OCI-LY3 (cell line): ENCODE measurements around the gene GHR.
A peak's percentile ranks its signal among the peaks of the same experiment; 100 is the strongest.

Experiments used
- H2AFZ ChIP-seq: fragments of 200-600, 300-600 bp; shearing (Covaris generic); 2 replicates; pipeline ENCODE4 v1.6.0; 2014; ENCODE audit warnings: antibody characterized with exemption, low read depth, low read length
- H3K27ac ChIP-seq: fragments of 200-600, 300-600 bp; sonication (generic); 2 replicates; pipeline ENCODE4 v1.5.1; 2014; ENCODE audit warnings: mild to moderate bottlenecking, low read length, moderate library complexity, mixed read lengths
- H3K27me3 ChIP-seq: fragments of 200-600, 300-600 bp; sonication (generic); 2 replicates; pipeline ENCODE4 v1.6.1; 2014; ENCODE audit warnings: low read depth, low read length, mixed read lengths
- H3K36me3 ChIP-seq: fragments of 200-600, 300-600 bp; sonication (generic); replicated peaks from 2 replicates; pipeline ENCODE3; 2014; ENCODE audit warnings: low read depth, low read length, mixed read lengths
- H3K4me1 ChIP-seq: fragments of 300-600, 200-600 bp; sonication (generic); 2 replicates; pipeline ENCODE4 v1.6.1; 2014; ENCODE audit warnings: low read length, mixed read lengths
- H3K4me2 ChIP-seq: fragments of 200-600, 300-600 bp; sonication (generic); 2 replicates; pipeline ENCODE4 v1.6.1; 2014; ENCODE audit warnings: low read length, mixed read lengths
- H3K4me3 ChIP-seq: fragments of 300-600, 200-600 bp; sonication (generic); 2 replicates; pipeline ENCODE4 v1.5.1; 2014; ENCODE audit warnings: antibody characterized with exemption, mild to moderate bottlenecking, low read length, moderate library complexity
- H3K79me2 ChIP-seq: fragments of 300-600, 200-600 bp; shearing (Covaris generic); 2 replicates; pipeline ENCODE4 v1.6.1; 2014; ENCODE audit warnings: mild to moderate bottlenecking, low read length, mixed read lengths
- H3K9ac ChIP-seq: fragments of 300-600, 200-600 bp; shearing (Covaris generic); 2 replicates; pipeline ENCODE4 v1.6.0; 2014; ENCODE audit warnings: mild to moderate bottlenecking, low read length, moderate library complexity
- H3K9me3 ChIP-seq: fragments of 200-600, 300-600 bp; shearing (Covaris generic); 2 replicates; pipeline ENCODE4 v1.6.1; 2014; ENCODE audit warnings: low read length, mixed read lengths; ENCODE audit not compliant: insufficient read depth
- H4K20me1 ChIP-seq: fragments of 200-600, 300-600 bp; sonication (generic); 2 replicates; pipeline ENCODE4 v1.6.1; 2016; ENCODE audit warnings: low read length, mixed read lengths; ENCODE audit not compliant: insufficient read depth
- EZH2phosphoT487 ChIP-seq: fragments of 200-600 bp; shearing (Covaris generic); IDR thresholded peaks from 2 replicates; pipeline ENCODE4 v1.6.1; 2018; ENCODE audit warnings: antibody characterized with exemption, mixed run types, low read depth
- TF ChIP-seq, protein P1 (sequence below): fragments of 200-600, 300-600 bp; sonication (generic); IDR thresholded peaks from 2 replicates; pipeline ENCODE4 v1.5.1; 2014; ENCODE audit warnings: antibody characterized with exemption, low read length, low read depth

GHR gene

DNA sequence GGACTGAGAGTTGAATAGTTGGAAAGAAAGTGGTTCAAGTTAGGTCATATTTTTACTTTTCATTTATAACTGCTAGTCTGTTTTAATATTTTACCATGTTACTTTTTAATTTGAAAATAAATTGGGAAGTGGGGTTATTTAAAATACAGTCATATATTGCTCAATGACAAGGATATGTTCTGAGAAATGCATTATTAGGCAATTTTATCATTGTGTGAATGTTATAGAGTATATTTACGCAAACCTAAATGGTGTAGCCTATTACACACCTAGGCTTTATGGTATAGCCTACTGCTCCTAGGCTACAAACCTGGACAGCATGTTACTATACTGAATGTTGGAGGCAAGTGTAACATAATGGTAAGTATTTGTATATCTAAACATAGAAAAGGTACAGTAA lies 338.6 kb downstream of the GHR start:
- no peaks in the 10 kb centered on the region for H3K9me3 ChIP-seq
- TF ChIP-seq, protein P1, sequence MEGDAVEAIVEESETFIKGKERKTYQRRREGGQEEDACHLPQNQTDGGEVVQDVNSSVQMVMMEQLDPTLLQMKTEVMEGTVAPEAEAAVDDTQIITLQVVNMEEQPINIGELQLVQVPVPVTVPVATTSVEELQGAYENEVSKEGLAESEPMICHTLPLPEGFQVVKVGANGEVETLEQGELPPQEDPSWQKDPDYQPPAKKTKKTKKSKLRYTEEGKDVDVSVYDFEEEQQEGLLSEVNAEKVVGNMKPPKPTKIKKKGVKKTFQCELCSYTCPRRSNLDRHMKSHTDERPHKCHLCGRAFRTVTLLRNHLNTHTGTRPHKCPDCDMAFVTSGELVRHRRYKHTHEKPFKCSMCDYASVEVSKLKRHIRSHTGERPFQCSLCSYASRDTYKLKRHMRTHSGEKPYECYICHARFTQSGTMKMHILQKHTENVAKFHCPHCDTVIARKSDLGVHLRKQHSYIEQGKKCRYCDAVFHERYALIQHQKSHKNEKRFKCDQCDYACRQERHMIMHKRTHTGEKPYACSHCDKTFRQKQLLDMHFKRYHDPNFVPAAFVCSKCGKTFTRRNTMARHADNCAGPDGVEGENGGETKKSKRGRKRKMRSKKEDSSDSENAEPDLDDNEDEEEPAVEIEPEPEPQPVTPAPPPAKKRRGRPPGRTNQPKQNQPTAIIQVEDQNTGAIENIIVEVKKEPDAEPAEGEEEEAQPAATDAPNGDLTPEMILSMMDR, result no peak
- TF ChIP-seq EZH2phosphoT487, result no peak
- no peak overlapping the region for H3K9ac ChIP-seq
- H2AFZ ChIP-seq, result no peak overlapping the region
- H3K4me2 ChIP-seq, result no peak overlapping the region
- no peaks in the 10 kb centered on the region for H3K79me2 ChIP-seq
- H3K36me3 ChIP-seq, result no peaks in the 10 kb centered on the region
- no peak overlapping the region for H3K4me3 ChIP-seq
- H3K27ac ChIP-seq, result no peak overlapping the region
- no peaks in the 10 kb centered on the region for H4K20me1 ChIP-seq
- H3K4me1 ChIP-seq, result no peaks in the 10 kb centered on the region
- no peaks in the 10 kb centered on the region for H3K27me3 ChIP-seq

DNA sequence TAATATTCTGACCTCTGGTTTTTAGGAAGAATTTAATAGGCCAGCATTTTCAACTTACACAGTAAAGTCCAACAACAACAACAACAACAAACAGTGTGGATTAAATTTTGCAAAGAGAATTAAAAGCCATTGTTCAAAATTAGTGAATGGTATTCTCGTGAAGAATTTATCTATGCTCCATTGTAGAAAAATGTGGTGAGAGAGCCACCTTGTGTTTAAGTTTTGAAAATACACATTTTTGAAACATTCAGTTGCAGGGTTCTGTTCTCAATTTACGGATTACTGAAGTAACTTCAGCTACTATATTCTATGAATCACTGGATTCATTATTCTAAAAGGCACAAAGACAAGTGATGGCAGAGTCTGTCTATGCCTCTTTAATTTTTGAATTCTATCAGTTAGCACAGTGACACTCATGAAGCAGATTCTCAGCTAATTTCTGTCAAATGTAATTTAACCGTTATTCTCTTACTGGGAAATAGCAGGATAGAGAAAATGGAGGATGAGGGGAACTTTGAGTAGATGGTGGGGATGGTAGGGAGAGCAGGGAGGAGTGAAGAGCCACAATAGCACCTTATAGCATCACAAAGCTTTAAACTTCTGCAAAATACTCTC lies 344.4 kb downstream of the GHR start:
- Histone ChIP-seq H3K4me2 (no peak overlapping the region), H3K9ac (no peak overlapping the region), H2AFZ (no peak overlapping the region), H3K79me2 (no peaks in the 10 kb centered on the region), H3K36me3 (no peaks in the 10 kb centered on the region), H3K27ac (no peak overlapping the region), H3K4me1 (no peaks in the 10 kb centered on the region), H3K4me3 (no peak overlapping the region), H3K9me3 (no peaks in the 10 kb centered on the region), H3K27me3 (no peaks in the 10 kb centered on the region), H4K20me1 (no peaks in the 10 kb centered on the region)
- no peak for TF ChIP-seq EZH2phosphoT487
- TF ChIP-seq, protein P1, result peak; percentile 50

DNA sequence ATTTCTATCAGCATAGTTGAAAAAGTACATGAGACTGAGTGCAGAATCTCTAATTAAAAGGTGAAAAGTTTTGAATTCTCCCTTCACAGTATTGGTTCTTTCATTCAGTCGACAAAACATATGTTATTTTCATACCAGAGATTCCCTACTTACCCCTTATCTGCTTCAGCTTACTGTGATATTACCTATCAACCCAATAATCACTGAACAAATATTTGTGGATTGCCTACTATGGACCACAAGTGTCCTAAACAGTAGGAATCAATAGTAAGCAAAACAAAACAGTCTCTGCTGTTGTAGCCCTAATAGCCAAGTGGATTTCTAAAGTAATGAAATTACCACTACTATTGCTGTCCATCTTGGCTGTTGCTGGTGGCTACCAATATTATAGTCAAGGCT lies 344.9 kb downstream of the GHR start:
- Histone ChIP-seq H3K9me3 (no peaks in the 10 kb centered on the region), H3K9ac (no peak overlapping the region), H3K79me2 (no peaks in the 10 kb centered on the region), H3K27ac (no peak overlapping the region), H2AFZ (no peak overlapping the region), H3K36me3 (no peaks in the 10 kb centered on the region), H3K27me3 (no peaks in the 10 kb centered on the region), H3K4me1 (no peaks in the 10 kb centered on the region), H3K4me2 (no peak overlapping the region), H4K20me1 (no peaks in the 10 kb centered on the region), H3K4me3 (no peak overlapping the region)
- TF ChIP-seq, protein P1, result no peak
- TF ChIP-seq EZH2phosphoT487, result no peak

- Histone ChIP-seq H3K4me2 (no peak overlapping the region), H4K20me1 (no peaks in the 10 kb centered on the region), H3K9ac (no peak overlapping the region), H3K4me1 (no peaks in the 10 kb centered on the region), H3K79me2 (no peaks in the 10 kb centered on the region), H2AFZ (no peak overlapping the region), H3K36me3 (no peaks in the 10 kb centered on the region), H3K9me3 (no peaks in the 10 kb centered on the region), H3K27me3 (no peaks in the 10 kb centered on the region), H3K4me3 (no peak overlapping the region), H3K27ac (no peak overlapping the region)
- TF ChIP-seq, protein P1, result no peak
- TF ChIP-seq EZH2phosphoT487, result no peak
Measured at GRCh38 chr5:42770003-42770402, 346.8 kb downstream of the GHR start.
